ENCODE measurements around the gene LMF1.

DNA sequence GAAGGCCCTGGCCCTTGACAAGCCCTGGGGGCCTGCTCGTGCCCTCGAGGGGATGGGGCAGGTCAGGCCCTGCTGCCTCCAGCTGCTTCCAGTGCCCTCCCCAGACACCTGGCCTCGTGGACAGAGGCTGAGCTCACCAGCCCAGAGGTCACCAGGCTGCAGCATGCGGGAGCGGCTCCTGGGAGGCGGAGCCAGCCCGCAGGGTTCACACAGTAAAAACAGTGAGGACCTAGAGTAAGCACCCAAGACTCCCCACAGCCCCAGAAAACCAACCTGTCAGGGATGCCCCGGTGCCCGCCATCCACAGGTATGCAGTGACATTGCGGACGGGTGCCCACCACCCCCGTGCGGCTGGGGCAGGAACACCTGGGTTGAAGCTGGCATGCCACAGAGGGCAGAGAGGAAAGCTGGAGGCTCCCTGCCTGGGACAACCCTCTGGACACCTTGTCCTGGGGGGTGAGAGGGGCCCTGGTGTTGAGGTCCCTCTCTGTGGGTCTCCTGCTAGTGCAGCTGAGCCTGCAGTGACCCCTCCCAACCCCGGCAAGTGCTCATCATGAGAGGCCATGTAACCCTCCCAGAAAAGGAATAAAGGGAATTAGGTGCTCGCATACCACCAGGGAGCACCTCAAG, 62.1 kb downstream of the LMF1 start:
- TF ChIP-seq, protein P1, sequence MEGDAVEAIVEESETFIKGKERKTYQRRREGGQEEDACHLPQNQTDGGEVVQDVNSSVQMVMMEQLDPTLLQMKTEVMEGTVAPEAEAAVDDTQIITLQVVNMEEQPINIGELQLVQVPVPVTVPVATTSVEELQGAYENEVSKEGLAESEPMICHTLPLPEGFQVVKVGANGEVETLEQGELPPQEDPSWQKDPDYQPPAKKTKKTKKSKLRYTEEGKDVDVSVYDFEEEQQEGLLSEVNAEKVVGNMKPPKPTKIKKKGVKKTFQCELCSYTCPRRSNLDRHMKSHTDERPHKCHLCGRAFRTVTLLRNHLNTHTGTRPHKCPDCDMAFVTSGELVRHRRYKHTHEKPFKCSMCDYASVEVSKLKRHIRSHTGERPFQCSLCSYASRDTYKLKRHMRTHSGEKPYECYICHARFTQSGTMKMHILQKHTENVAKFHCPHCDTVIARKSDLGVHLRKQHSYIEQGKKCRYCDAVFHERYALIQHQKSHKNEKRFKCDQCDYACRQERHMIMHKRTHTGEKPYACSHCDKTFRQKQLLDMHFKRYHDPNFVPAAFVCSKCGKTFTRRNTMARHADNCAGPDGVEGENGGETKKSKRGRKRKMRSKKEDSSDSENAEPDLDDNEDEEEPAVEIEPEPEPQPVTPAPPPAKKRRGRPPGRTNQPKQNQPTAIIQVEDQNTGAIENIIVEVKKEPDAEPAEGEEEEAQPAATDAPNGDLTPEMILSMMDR (IDR thresholded peaks at IDR 0.05): no peak
- TF ChIP-seq POLR2A (IDR thresholded peaks at IDR 0.05): no peak
